Right atrium auricular region (tissue), 2 donors: ENCODE measurements around the gene NUP205. TPM values are rescaled to one million over a fixed set of nuclear protein-coding genes. Genes with fewer than 3 reads are reported as not detected.

Experiments used
- DNase-seq: peaks from one replicate; pipeline ENCODE4 v3.0.0-alpha.2; 2019; ENCODE audit warnings: low spot score
- H3K27ac ChIP-seq, 2 donors: fragments of 200-600 bp; sonication (generic); 1 replicate in 1 of 2; 2 replicates in 1 of 2; pipeline ENCODE4 v1.5.1; 2016 to 2019
- H3K27me3 ChIP-seq, 2 donors: fragments of 200-600 bp; sonication (generic); one replicate each; pipeline versions ENCODE4 v1.5.1 to v1.6.0; 2017 to 2019
- H3K36me3 ChIP-seq: fragments of 200-600 bp; sonication (generic); one replicate; pipeline ENCODE4 v1.5.1; 2016
- H3K4me1 ChIP-seq, 2 donors: fragments of 200-600 bp; sonication (generic); one replicate each; pipeline versions ENCODE4 v1.5.1 to v1.6.0; 2017 to 2019
- H3K4me3 ChIP-seq, 2 donors: fragments of 200-600 bp; sonication (generic); 1 replicate in 1 of 2; 2 replicates in 1 of 2; pipeline ENCODE4 v1.5.1; 2017 to 2019; ENCODE audit warnings: mild to moderate bottlenecking in 1 of 2, moderate library complexity in 1 of 2
- H3K9me3 ChIP-seq, 2 donors: fragments of 200-600 bp; sonication (generic); one replicate each; pipeline ENCODE4 v1.5.1; 2019
- CTCF ChIP-seq, 2 donors: fragments of 200-600 bp; sonication (generic); IDR thresholded peaks; one replicate each; pipeline ENCODE4 v1.5.1; 2019; ENCODE audit warnings: antibody characterized with exemption in 2 of 2
- total RNA-seq, 2 donors: library from RNA; depleted of rRNA; stranded (reverse); fragments of >200 nt; gene quantifications; one replicate each; pipeline ENCODE4 v1.1.0, GENCODE V29; 2016

Gene NUP205
- total RNA-seq, 2 donors from 2014 or later, result 14.3 to 17.2 TPM

DNA sequence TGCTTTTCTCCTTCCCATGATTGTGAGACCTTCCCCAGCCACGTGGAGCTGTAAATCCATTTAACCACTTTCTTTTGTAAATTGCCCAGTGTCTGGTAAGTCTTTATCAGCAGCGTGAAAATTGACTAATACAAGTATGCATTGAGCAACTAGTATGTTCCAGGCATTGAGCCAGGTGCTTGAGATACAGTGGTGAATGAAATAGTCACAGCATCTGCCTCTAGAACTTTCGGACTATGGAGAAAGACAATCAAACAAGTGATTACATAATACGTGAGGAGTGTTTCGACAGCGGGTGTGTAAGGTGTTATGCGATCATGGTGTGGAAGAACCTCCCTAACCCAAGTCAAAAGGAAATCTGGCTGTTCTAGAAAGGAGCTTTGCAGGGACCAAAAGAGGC is 21.6 kb upstream of the NUP205 start:
- no peak overlapping the region for H3K4me3 ChIP-seq
- no peak overlapping the region for H3K27ac ChIP-seq
- no peaks in the 10 kb centered on the region for H3K27me3 ChIP-seq
- H3K4me1 ChIP-seq, result no peaks in the 10 kb centered on the region
- TF ChIP-seq CTCF (IDR thresholded peaks at IDR 0.05), result no peak
- no peaks in the 10 kb centered on the region for H3K9me3 ChIP-seq
- no peaks in the 10 kb centered on the region for H3K36me3 ChIP-seq
- peak; percentile 56 for DNase-seq

GRCh38 chr7:135537453-135537852 is 20.3 kb upstream of the NUP205 start:
- TF ChIP-seq CTCF (IDR thresholded peaks at IDR 0.05), result no peak
- Histone ChIP-seq H3K4me3 (no peak overlapping the region), H3K27ac (no peak overlapping the region), H3K36me3 (no peaks in the 10 kb centered on the region), H3K9me3 (no peaks in the 10 kb centered on the region), H3K4me1 (no peaks in the 10 kb centered on the region), H3K27me3 (no peaks in the 10 kb centered on the region)
- DNase-seq, result no peak

DNA sequence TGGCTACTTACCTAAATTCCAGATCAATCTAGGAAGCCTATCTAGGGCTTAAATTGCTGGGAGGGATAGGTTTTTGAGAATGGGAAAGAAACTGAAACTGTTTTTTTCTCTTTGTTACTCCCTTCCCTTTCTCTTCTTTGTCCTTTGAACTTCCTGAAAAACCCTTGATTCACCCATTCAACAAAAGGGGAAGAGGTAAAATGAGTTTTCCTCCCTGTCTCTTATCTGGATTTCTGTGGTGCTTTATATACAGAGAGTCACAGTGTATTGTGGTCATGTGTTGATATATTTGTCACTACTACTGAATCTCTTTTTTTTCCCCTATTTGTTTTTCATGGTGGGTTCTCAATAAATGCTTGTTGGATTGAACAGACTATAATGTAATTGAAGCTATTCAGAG is 19.8 kb upstream of the NUP205 start:
- DNase-seq, result no peak
- H3K27ac ChIP-seq, result no peak overlapping the region
- no peaks in the 10 kb centered on the region for H3K4me1 ChIP-seq
- TF ChIP-seq CTCF (IDR thresholded peaks at IDR 0.05), result no peak
- H3K36me3 ChIP-seq, result no peaks in the 10 kb centered on the region
- no peaks in the 10 kb centered on the region for H3K27me3 ChIP-seq
- no peak overlapping the region for H3K4me3 ChIP-seq
- H3K9me3 ChIP-seq, result no peaks in the 10 kb centered on the region

DNA sequence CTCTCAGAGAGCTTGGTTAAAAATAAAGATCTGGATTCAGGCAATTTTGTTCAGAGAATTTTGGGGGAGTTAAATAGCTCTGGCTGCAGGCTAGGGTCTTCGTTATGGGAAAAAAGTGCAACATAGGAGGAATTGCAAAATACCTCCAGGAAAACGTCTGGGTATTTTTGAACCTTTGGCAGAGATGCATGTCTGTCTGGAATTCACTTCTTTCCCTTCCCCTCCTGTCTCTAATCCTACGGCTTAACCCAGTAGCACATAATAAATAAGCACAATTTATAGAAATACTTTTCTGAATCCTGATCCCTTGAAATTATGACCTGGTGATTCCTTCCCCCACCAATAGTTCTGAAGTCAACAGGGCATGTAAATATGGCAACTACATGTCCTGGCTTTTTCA is 19.3 kb upstream of the NUP205 start:
- no peak for DNase-seq
- H3K36me3 ChIP-seq, result no peaks in the 10 kb centered on the region
- no peak for TF ChIP-seq CTCF (IDR thresholded peaks at IDR 0.05)
- no peaks in the 10 kb centered on the region for H3K4me1 ChIP-seq
- no peaks in the 10 kb centered on the region for H3K27me3 ChIP-seq
- no peak overlapping the region for H3K4me3 ChIP-seq
- no peaks in the 10 kb centered on the region for H3K9me3 ChIP-seq
- no peak overlapping the region for H3K27ac ChIP-seq

DNA sequence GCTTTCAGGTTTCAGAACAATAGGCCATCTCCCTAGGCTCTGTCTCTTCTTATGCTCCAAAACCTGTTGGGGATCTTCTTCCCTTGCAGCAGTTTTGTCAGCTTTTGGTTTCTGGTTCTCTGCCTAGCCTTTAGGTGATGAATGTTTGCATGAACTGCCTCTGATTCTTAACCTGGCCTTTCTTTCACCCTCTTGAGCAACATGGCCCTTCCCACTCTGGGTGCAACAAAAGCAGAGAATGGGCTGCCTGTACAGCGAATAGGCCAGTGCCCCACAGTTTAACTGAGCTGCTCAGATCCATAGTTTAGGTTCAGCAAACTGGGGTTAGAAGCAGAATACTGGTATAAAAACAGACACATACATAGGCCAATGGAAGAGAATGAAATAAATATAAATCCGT is 18.1 kb upstream of the NUP205 start:
- TF ChIP-seq CTCF (IDR thresholded peaks at IDR 0.05), result no peak
- no peak for DNase-seq

GRCh38 chr7:135541029-135541428 is 16.7 kb upstream of the NUP205 start:
- TF ChIP-seq CTCF (IDR thresholded peaks at IDR 0.05), result no peak
- Histone ChIP-seq H3K27me3 (no peaks in the 10 kb centered on the region), H3K9me3 (no peaks in the 10 kb centered on the region), H3K36me3 (no peaks in the 10 kb centered on the region), H3K4me1 (no peaks in the 10 kb centered on the region), H3K4me3 (no peak overlapping the region), H3K27ac (no peak overlapping the region)
- DNase-seq, result no peak

More for the DNA sequence above, 18.1 kb upstream of the NUP205 start:
- no peak overlapping the region for H3K27ac ChIP-seq
- H3K27me3 ChIP-seq, result no peaks in the 10 kb centered on the region
- no peaks in the 10 kb centered on the region for H3K36me3 ChIP-seq
- H3K9me3 ChIP-seq, result no peaks in the 10 kb centered on the region
- no peaks in the 10 kb centered on the region for H3K4me1 ChIP-seq
- no peak overlapping the region for H3K4me3 ChIP-seq
